Measurements from ENCODE around the gene WBP2NL.
"Not testable (repeated sequence)": the region's sequence is repeated elsewhere in the genome, so short reads cannot be mapped to it uniquely, and the experiment has no call there.

The WBP2NL gene, protein sequence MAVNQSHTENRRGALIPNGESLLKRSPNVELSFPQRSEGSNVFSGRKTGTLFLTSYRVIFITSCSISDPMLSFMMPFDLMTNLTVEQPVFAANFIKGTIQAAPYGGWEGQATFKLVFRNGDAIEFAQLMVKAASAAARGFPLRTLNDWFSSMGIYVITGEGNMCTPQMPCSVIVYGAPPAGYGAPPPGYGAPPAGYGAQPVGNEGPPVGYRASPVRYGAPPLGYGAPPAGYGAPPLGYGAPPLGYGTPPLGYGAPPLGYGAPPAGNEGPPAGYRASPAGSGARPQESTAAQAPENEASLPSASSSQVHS

DNA sequence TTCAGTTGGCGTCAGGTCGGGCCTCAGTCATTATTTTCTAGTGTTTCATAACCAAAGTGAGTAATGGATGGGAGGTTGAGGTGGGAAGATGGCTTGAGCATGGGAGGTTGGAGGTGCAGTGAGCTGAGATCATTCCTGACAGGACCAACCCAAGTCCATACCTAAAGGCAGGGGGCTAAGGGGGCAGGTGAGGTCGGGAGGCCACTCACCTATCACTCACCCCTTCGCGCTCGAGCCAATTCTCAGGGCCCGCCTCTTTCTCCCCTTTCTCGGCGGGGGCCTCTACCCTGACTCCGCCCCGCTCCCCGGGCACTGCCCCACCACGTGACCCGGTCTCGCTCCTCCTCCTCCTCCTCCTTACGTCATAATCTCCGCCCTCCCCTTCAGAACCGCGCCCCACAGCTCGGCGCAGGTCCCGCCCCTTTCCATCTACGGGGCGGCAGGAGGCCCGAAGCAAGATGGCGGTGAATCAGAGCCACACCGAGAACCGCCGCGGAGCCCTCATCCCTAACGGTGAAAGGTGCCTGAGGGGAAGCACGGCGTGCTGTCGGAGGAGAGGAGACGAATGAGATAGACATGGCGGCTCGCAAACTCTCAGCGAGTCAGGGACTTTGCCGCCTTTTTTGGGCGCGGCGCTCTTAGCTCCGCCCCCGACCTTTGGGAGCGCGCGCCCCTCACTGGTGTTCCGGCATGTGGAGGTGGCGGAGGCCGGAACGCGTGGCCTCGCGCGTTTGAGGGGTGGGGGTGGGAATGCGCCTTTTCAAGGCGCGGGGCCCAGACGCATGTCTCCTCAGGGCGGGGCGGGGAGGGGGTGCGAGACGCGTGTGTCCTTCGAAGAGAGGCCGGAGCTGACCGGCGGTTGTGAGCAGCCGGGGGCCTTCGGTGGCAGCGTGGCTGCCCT lies at the start of gene WBP2NL:
Gene WBP2NL, plus strand, starts transcription at position 428 of the 901 bp plus-strand sequence. Its CDS starts 31 bp downstream, at position 459.
- no peak within 1 kb of the TSS for H2AFZ ChIP-seq (ENCODE audit: low read depth, low read length)
- H3K4me1 ChIP-seq (ENCODE audit: insufficient read depth, low read length) = peaks cover 9% of the 10 kb centered on the region
- H3K9me3 ChIP-seq (ENCODE audit: low read length) = no peaks in the 10 kb centered on the region
- H3K27me3 ChIP-seq (ENCODE audit: insufficient read depth, low read length) = no peaks in the 10 kb centered on the region
- no peak within 1 kb of the TSS for H3K4me3 ChIP-seq (ENCODE audit: low read length)
- H3K36me3 ChIP-seq (ENCODE audit: insufficient read depth, low read length) = peaks cover 41% of the 10 kb centered on the region

DNA sequence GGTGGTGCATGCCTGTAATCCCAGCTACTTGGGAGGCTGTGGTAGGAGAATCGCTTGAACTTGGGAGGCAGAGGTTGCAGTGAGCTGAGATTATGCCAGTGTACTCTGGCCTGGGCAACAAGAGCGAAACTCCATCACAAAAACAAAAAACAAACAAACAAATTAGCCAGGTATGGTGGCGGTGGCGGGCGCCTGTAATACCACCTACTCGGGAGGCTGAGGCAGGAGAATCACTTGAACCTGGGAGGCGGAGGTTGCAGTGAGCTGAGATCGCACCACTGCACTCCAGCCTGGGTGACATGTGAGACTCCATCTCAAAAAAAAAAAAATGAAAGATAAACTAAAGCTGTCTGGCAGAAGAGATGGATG lies 49.7 kb upstream of the WBP2NL start:
- H3K4me1 ChIP-seq (ENCODE audit: insufficient read depth, low read length) = peaks cover 41% of the 10 kb centered on the region
- not testable (repeated sequence) for H3K9me3 ChIP-seq (ENCODE audit: low read length); H3K4me3 ChIP-seq (ENCODE audit: low read length); H3K27me3 ChIP-seq (ENCODE audit: insufficient read depth, low read length); H2AFZ ChIP-seq (ENCODE audit: low read depth, low read length)
- peaks cover 10% of the 10 kb centered on the region for H3K36me3 ChIP-seq (ENCODE audit: insufficient read depth, low read length)

DNA sequence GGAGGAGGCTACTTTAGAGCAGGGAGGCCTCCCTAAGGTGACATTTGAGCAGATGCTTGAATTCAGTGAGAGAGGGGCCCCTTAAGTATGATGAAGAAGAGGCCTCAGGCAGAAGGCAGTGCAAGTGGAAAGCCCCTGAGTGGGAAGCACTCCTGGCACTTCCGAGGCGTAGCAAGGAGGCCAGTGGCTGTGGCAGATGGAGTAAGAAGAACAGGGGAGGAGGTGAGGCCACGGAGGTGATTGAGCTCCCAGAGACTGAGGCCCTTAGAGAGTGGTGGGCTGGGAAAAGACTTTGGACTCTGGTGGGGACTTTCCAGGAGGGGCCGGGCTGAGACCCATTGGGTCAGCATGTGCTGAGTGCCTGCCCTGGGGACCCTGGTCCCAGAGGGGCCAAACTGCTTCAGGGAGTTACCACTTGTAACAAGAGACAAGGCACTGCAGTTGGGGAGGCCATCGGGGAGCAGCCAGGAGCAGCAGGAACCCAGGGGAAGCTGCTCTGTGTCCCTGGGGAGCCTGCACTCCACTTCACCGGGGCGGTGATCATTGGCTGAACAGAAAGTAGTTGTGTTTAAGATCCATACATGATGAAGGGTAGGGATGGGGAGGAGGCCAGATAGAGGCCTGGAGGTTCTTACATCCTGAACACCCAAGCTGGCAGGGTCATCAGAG lies 49.2 kb upstream of the WBP2NL start:
- Histone ChIP-seq H3K4me3 (ENCODE audit: low read length) (no peak overlapping the region), H3K4me1 (ENCODE audit: insufficient read depth, low read length) (peaks cover 41% of the 10 kb centered on the region), H3K9me3 (ENCODE audit: low read length) (no peaks in the 10 kb centered on the region), H2AFZ (ENCODE audit: low read depth, low read length) (no peak overlapping the region), H3K36me3 (ENCODE audit: insufficient read depth, low read length) (peaks cover 6% of the 10 kb centered on the region), H3K27me3 (ENCODE audit: insufficient read depth, low read length) (no peaks in the 10 kb centered on the region)

DNA sequence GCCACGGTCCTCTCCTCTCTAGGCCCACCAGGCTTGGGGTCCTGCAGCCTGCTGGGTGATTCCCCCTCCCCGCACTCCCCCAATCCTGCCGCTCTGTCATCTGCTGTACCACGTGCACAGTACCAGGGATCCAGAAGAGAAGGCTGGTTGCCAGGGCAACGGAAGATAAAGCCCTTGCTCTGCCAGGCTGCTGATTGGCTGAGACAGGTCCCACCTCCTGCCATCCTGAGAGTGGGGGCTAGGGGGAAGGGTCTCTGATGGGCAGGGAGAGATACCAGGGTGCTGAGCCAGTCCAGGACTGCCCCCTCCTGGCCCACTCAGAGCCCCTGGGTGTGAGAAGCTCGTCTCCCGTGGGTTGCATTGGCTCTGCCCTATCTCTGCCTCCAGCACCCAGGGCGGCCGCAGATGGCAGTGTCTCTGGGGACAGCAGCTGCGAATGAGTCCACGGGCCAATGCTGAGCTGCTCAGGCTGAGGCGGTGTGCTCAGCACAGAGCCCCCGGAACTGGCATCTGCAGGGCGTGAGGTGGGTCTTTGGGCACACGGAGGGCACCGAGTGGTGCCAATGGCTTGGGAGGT lies 46.6 kb upstream of the WBP2NL start, which contains the start of gene SMIM45:
Gene SMIM45, plus strand, starts transcription at position 253 of the 577 bp plus-strand sequence.
- Histone ChIP-seq H3K27me3 (ENCODE audit: insufficient read depth, low read length) (no peaks in the 10 kb centered on the region), H3K4me3 (ENCODE audit: low read length) (no peak within 1 kb of the TSS), H3K36me3 (ENCODE audit: insufficient read depth, low read length) (no peaks in the 10 kb centered on the region), H2AFZ (ENCODE audit: low read depth, low read length) (no peak within 1 kb of the TSS), H3K4me1 (ENCODE audit: insufficient read depth, low read length) (peaks cover 28% of the 10 kb centered on the region), H3K9me3 (ENCODE audit: low read length) (no peaks in the 10 kb centered on the region)

DNA sequence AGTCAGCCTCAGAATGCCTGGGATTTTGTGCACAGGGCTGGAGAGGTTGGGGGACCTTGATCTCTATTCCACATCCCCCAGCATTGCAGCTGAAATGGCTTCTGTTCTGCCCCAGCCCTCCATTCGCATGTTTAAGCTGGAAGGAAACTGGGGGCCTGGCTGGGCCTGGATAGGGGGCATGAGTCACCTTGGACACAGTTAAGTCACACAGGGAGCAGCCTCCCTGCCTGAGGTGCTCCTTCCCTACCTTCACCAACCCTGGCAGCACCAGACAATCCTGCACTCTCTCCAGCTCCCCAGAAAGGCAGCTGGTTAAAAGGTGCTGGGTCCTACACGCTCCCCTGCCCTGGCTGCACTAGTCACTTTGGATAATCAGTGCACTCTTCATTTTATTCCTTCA lies 45.9 kb upstream of the WBP2NL start:
- H3K4me1 ChIP-seq (ENCODE audit: insufficient read depth, low read length) = peaks cover 26% of the 10 kb centered on the region
- H3K4me3 ChIP-seq (ENCODE audit: low read length) = no peak overlapping the region
- H3K9me3 ChIP-seq (ENCODE audit: low read length) = no peaks in the 10 kb centered on the region
- H3K36me3 ChIP-seq (ENCODE audit: insufficient read depth, low read length) = no peaks in the 10 kb centered on the region
- no peak overlapping the region for H2AFZ ChIP-seq (ENCODE audit: low read depth, low read length)
- H3K27me3 ChIP-seq (ENCODE audit: insufficient read depth, low read length) = no peaks in the 10 kb centered on the region

DNA sequence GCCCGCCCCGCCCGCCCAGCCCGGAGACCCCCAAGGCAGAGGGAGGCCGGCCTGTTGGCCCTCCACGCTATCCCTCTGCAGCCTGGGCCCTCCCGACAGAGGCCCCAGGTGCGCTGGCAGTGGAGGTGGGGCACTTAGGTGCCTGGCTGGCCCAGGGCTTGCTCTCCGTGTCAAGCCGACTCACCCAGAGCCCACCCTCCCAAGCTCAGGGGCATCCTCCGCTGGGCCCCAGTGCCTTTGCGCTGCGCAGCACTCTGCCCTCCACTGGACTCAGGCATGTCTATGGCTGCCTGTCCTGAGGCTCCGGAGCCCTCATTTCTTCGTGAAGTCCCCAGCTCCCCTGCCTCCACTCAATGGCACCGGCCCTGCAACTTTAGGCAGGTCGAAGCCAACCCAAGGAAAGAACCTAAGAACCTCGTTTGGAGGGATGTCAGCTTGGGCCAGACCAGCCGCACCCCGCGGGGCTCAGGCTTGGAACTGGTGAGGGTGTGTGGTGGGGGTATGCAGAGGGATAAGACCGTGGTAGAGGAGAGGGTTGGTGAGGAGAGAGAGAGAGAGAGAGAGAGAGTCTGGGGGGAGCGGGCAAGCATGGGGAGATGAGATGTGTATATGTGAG lies 40.5 kb upstream of the WBP2NL start:
- Histone ChIP-seq H3K36me3 (ENCODE audit: insufficient read depth, low read length) (no peaks in the 10 kb centered on the region), H2AFZ (ENCODE audit: low read depth, low read length) (no peak overlapping the region), H3K4me1 (ENCODE audit: insufficient read depth, low read length) (peaks cover 10% of the 10 kb centered on the region), H3K9me3 (ENCODE audit: low read length) (no peaks in the 10 kb centered on the region), H3K4me3 (ENCODE audit: low read length) (no peak overlapping the region), H3K27me3 (ENCODE audit: insufficient read depth, low read length) (no peaks in the 10 kb centered on the region)

DNA sequence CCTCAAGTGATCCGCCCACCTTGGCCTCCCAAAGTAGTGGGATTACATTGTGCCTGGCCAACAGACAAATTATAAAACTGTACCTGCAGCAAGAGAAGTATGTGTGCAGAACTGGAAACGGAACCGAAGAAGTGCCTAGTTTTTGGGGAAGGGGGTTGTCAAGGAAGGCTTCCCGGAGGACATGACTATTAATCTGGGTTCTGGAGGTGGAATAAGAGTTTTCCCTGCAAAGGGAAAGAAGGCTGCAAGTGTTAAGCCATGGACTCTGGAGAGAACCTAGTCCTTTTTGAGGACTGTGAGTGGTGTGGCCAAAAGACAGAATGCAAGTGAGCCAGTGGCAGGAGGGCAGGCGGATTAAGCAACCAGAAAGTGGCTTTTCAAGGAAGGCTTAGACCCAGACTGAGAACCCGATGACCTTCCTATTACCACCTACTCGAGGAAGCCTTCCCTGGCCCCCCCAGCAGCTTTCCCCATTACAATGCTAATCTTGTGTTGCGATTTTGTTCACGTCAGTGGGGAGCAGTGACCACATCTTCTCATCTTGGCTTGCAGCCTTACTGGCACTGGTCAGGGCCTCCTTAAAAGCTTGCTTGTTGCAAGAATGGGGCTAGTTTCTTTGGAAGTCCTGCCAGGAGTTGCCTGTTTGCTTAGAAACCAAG lies 35.0 kb upstream of the WBP2NL start:
- peaks cover 25% of the 10 kb centered on the region for H3K4me1 ChIP-seq (ENCODE audit: insufficient read depth, low read length)
- H3K27me3 ChIP-seq (ENCODE audit: insufficient read depth, low read length) = no peaks in the 10 kb centered on the region
- H2AFZ ChIP-seq (ENCODE audit: low read depth, low read length) = no peak overlapping the region
- H3K36me3 ChIP-seq (ENCODE audit: insufficient read depth, low read length) = no peaks in the 10 kb centered on the region
- H3K9me3 ChIP-seq (ENCODE audit: low read length) = no peaks in the 10 kb centered on the region
- no peak overlapping the region for H3K4me3 ChIP-seq (ENCODE audit: low read length)

DNA sequence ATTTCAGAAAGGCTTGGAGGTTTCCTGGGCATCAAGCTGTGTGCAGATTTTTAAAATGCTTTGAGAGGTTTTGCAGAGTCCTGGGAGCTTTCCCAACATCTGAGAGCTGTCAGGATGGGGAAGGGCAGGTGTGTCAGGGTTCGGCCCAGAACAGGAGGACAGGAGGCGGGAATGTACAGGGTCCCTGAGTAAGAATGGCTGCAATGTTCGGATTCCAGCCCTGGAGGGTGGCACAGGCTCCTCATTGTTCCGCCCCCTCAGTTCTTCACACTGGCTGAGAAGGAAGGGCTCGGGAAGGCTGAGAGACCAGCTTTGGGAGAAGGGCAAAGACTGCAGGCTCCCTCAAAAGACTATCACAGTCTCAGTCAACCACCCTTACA lies 34.5 kb upstream of the WBP2NL start:
- Histone ChIP-seq H3K4me1 (ENCODE audit: insufficient read depth, low read length) (peaks cover 25% of the 10 kb centered on the region), H2AFZ (ENCODE audit: low read depth, low read length) (no peak overlapping the region), H3K36me3 (ENCODE audit: insufficient read depth, low read length) (no peaks in the 10 kb centered on the region), H3K27me3 (ENCODE audit: insufficient read depth, low read length) (no peaks in the 10 kb centered on the region), H3K4me3 (ENCODE audit: low read length) (no peak overlapping the region), H3K9me3 (ENCODE audit: low read length) (no peaks in the 10 kb centered on the region)

DNA sequence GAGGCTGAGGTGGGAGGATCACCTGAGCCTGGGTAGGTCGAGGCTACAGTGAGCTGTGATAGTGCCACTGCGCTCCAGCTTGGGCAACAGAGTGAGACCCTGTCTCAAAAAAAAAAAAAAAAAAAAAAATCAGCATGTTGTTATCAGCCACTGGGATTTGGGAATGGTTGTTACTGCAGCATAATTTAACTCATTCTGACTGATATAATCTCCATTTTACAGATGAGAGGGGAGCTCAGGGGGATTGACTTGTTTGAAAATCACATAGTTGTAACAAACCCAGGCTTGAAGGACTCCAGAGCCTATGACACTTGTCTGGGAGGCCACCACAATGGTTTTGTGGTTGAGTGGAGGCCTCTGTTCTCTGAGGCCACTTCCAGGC lies 32.4 kb upstream of the WBP2NL start:
- Histone ChIP-seq H3K4me1 (ENCODE audit: insufficient read depth, low read length) (peaks cover 17% of the 10 kb centered on the region), H3K9me3 (ENCODE audit: low read length) (no peaks in the 10 kb centered on the region), H3K36me3 (ENCODE audit: insufficient read depth, low read length) (no peaks in the 10 kb centered on the region), H2AFZ (ENCODE audit: low read depth, low read length) (peak overlapping the region; percentile 29), H3K4me3 (ENCODE audit: low read length) (no peak overlapping the region), H3K27me3 (ENCODE audit: insufficient read depth, low read length) (no peaks in the 10 kb centered on the region)

DNA sequence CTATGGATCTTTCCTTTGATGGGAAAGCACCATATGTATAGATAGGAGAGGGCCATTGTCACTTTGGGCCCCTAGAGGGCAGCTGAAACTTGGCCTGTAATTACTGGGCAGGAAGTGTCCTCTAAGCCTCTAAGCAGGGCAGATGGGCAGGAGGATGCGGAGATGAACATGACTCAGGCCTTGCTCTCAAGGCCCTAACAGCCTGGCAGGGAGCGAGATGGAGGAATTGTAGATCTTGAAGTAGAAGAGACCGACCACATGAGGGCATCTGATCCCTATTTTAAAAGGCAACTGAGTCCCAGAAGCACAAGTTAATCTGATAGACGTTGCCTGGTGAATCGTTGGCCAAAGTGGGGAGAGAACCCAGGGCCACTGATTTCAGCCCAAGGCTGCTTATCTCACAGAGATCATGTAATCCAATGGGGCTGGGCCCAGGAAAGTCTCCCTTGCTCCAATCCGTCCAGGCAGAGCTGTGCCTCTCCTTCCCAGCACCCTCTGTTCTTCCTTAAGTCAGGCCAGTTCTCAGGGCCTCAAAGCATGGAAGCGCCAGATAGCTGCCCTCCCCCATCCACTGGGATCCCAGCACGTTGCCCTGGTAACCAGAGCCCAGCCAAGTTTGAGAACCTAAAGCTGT lies 31.9 kb upstream of the WBP2NL start:
- peak overlapping the region; percentile 29 for H2AFZ ChIP-seq (ENCODE audit: low read depth, low read length)
- no peaks in the 10 kb centered on the region for H3K36me3 ChIP-seq (ENCODE audit: insufficient read depth, low read length)
- H3K27me3 ChIP-seq (ENCODE audit: insufficient read depth, low read length) = no peaks in the 10 kb centered on the region
- H3K9me3 ChIP-seq (ENCODE audit: low read length) = no peaks in the 10 kb centered on the region
- no peak overlapping the region for H3K4me3 ChIP-seq (ENCODE audit: low read length)
- H3K4me1 ChIP-seq (ENCODE audit: insufficient read depth, low read length) = peaks cover 17% of the 10 kb centered on the region

DNA sequence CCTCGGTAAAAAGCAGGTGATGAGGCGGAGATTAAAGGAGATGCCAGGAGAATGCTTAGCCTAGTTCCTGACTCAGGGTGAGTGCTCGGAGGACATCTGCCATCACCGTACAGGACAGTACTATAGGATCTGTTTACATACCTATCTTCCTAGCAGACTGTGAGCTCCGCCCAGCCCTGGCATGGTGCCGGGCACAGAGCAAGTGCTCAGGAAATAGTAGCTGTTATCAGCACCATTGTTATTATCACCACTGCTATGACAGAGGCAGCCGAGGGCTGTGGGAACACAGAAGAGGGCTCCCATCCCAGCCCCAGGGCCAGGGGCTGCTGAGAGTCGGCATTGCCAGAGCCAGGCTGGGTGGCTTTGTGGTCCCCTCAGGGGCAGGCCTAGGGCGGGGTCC lies 30.0 kb upstream of the WBP2NL start:
- Histone ChIP-seq H3K4me1 (ENCODE audit: insufficient read depth, low read length) (peaks cover 14% of the 10 kb centered on the region), H3K27me3 (ENCODE audit: insufficient read depth, low read length) (no peaks in the 10 kb centered on the region), H3K36me3 (ENCODE audit: insufficient read depth, low read length) (no peaks in the 10 kb centered on the region), H3K4me3 (ENCODE audit: low read length) (no peak overlapping the region), H2AFZ (ENCODE audit: low read depth, low read length) (no peak overlapping the region), H3K9me3 (ENCODE audit: low read length) (no peaks in the 10 kb centered on the region)

DNA sequence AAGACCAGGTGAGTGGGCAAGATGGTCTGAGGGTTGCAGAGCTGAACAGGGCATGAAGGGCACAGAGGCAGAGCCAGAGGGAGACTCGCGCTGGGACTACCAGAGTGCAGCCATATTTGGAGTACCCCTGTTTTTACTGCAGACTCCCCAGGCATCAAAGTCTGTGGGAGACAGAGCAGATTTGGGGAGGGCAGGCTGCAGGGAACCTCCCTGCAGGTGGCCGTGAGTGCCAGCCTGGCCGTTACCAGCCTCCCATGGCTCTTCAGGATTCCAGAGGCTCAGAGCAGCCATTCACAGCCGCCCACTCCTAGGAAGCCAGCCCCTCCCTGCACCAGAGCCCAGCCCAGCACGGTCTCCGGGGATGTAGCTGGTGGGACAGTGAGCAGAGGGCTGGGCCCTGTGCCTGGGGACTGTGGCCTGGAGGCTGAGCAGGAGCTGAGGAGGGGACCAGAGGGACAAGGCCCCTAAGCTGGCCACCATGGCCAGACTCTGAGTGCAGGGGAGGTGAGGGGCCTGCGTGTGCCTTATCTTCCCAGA lies 29.4 kb upstream of the WBP2NL start, which contains the start of gene SEPTIN3:
Gene SEPTIN3, plus strand, starts transcription at position 334 of the 537 bp plus-strand sequence. CDS start 2,050 bp downstream, outside the sequence.
- no peaks in the 10 kb centered on the region for H3K36me3 ChIP-seq (ENCODE audit: insufficient read depth, low read length)
- H3K27me3 ChIP-seq (ENCODE audit: insufficient read depth, low read length) = no peaks in the 10 kb centered on the region
- H3K4me1 ChIP-seq (ENCODE audit: insufficient read depth, low read length) = peaks cover 9% of the 10 kb centered on the region
- no peaks in the 10 kb centered on the region for H3K9me3 ChIP-seq (ENCODE audit: low read length)
- H3K4me3 ChIP-seq (ENCODE audit: low read length) = no peak within 1 kb of the TSS
- H2AFZ ChIP-seq (ENCODE audit: low read depth, low read length) = no peak within 1 kb of the TSS

Measured in neuron (in vitro differentiated cells).